Testis (tissue), 5 donors: Measurements from ENCODE around the gene KCTD18. TPM values are rescaled to one million over a fixed set of nuclear protein-coding genes. Genes with fewer than 3 reads are reported as not detected.

Experiments
- DNase-seq: peaks from one replicate; pipeline ENCODE4 v3.0.0-alpha.2; 2019
- H3K27ac ChIP-seq, 2 donors: fragments of 200-600 bp; sonication (generic); one replicate each; pipeline ENCODE4 v1.5.1; 2019
- H3K27me3 ChIP-seq: fragments of 200-600 bp; sonication (generic); one replicate; pipeline ENCODE4 v1.5.1; 2019
- H3K36me3 ChIP-seq: fragments of 200-600 bp; sonication (generic); one replicate; pipeline ENCODE4 v1.5.1; 2017; ENCODE audit warnings: low read depth; ENCODE audit errors: missing control alignments
- H3K4me1 ChIP-seq: fragments of 200-600 bp; sonication (generic); one replicate; pipeline ENCODE4 v1.5.1; 2019
- H3K4me3 ChIP-seq, 2 donors: fragments of 200-600 bp; sonication (generic); one replicate each; pipeline ENCODE4 v1.5.1; 2017 to 2019
- H3K9me3 ChIP-seq: fragments of 200-600 bp; sonication (generic); one replicate; pipeline ENCODE4 v1.5.1; 2017
- CTCF ChIP-seq, 3 experiments: fragments of 450-650 bp in 2 of 3; fragments of 200-600 bp in 1 of 3; sonication (generic) in 1 of 3; IDR thresholded peaks; one replicate each; pipeline ENCODE4 v1.5.1; 2016 to 2019; ENCODE audit warnings: antibody characterized with exemption in 3 of 3, mild to moderate bottlenecking in 2 of 3, moderate library complexity in 1 of 3
- POLR2A ChIP-seq: fragments of 450-650 bp; IDR thresholded peaks from one replicate; pipeline ENCODE4 v1.6.1; 2017; ENCODE audit warnings: antibody characterized with exemption, mild to moderate bottlenecking, moderate library complexity
- WGBS, 2 donors: methylation state at CpG; one replicate each; pipeline ENCODE4 v1.1.5; 2018; 5-methylcytosine and 5-hydroxymethylcytosine counted together
- intact Hi-C: fragments of 100-400 bp; cut with DNase I; formaldehyde crosslinking; loops from one replicate; pipeline ENCODE4 v1.15.1; 2023; ENCODE audit warnings: low total_unique reads
- long read RNA-seq, 2 donors: transcript quantifications; one replicate each; lab custom pipeline, GENCODE V29; 2026
- polyA plus RNA-seq: library from polyadenylated mRNA; stranded (reverse); fragments of 350-450 nt; fragmentation: Illumina TruSeq; extraction: RNeasy Lipid Tissue Mini Kit (QIAGEN cat#74804); gene quantifications from one replicate; pipeline ENCODE4 v1.2.3, GENCODE V29; 2014; ENCODE audit warnings: low read depth, low replicate concordance; ENCODE audit not compliant: insufficient read depth
- total RNA-seq, 2 donors: library from RNA; depleted of rRNA; stranded (reverse); fragments of >200 nt; gene quantifications; one replicate each; pipeline ENCODE4 v1.2.3, GENCODE V29; 2016

The KCTD18 gene
- 10 to 100 TPM; 21.4 to 27.1 TPM for total RNA-seq
- 16.9 TPM for polyA plus RNA-seq
- long read RNA-seq, donor 1, partial matches to known transcripts: 26 of 40 reads
- long read RNA-seq, donor 1, other reads (novel, unspliced or antisense): 9 of 40 reads
- long read RNA-seq, donor 2, partial matches to known transcripts: 0 of 5 reads
- long read RNA-seq, donor 2, other reads (novel, unspliced or antisense): 0 of 5 reads

DNA sequence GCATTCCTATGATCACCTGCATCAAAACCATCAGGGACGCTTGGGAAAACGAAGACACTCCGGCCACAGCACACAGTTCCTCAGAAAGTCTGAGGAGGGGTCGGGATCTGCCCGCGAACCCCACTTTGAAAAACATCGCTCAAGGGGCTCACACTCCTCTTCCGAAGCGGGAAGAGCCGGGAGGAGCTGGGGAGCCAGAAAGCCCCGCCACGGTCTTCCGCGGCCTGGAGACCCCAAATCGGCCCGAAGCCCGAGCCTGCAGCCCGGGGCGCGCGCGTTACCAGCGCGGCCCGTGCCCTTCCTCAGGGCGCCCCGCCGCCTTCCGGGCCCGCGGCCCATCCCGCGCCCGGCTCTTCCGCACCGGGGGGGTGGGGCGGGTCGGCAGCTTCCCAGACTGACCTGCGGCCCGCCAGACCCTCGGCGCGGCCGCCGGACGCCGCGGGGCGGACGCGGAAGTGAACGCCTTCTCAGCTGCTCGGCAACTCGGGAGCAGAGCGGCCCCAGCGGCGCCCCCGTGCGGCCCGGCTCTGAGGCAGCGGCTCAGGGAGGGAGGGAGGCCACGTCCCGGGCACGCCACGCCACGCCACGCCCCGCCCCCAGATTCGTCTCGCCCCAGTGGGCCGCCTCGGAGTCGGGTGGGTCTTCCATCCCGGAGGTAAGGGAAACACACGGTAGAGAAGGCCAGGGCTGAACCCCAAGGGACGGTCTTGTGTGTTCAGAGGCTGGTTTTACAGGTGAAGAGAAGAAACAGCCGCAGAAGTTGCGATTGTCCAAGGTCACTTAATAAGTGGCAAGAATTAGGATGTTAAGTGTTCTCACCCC is at the start of gene KCTD18:
Gene KCTD18, minus strand, starts transcription at position 457 of the 822 bp plus-strand sequence. CDS start 3,052 bp downstream, outside the sequence.
- intact Hi-C loops: no loop called here
- Histone ChIP-seq H3K27ac (peak within 1 kb of the TSS; percentile 36 to 83), H3K9me3 (no peaks in the 10 kb centered on the region), H3K27me3 (no peaks in the 10 kb centered on the region), H3K4me3 (peak within 1 kb of the TSS; percentile 74 to 86), H3K36me3 (no peaks in the 10 kb centered on the region), H3K4me1 (peaks cover 8% of the 10 kb centered on the region)
- TF ChIP-seq POLR2A: peak; percentile 43
- TF ChIP-seq CTCF (IDR thresholded peaks at IDR 0.05): peak; percentile 47 to 78 (median 72)
- DNase-seq: peak; percentile 94
- 0 to 1% methylated on average over 5 to 37 of the region's 78 CpGs for WGBS, 2 donors

GRCh38 chr2:200540793-200541192 is 30.9 kb upstream of the KCTD18 start:
- H3K27me3 ChIP-seq: no peaks in the 10 kb centered on the region
- intact Hi-C loops: no loop called here
- no peak overlapping the region for H3K4me3 ChIP-seq
- H3K4me1 ChIP-seq: no peaks in the 10 kb centered on the region
- TF ChIP-seq CTCF (IDR thresholded peaks at IDR 0.05) (no peak), POLR2A (no peak)
- no peaks in the 10 kb centered on the region for H3K9me3 ChIP-seq
- H3K36me3 ChIP-seq: no peaks in the 10 kb centered on the region
- H3K27ac ChIP-seq: no peak overlapping the region
- DNase-seq: no peak

DNA sequence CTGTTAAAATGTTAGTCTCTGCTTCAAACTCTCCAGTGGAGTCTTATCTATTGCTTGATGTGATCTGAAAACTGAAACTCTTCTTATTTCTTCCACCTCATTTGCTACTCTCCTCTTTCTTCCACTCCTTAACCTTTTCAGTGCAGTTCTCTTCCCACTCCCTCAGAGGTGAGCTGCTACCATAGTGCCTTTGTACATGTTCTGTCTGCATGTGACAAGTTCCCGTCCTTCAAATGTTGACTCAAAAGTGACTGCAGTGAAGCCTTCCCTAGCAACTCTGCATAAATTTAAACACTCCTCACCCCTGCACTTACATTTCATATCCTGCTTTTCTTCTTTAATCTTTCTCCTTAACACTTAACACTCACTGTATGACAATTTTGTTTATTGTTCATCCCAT is 28.3 kb upstream of the KCTD18 start:
- H3K4me1 ChIP-seq: no peaks in the 10 kb centered on the region
- TF ChIP-seq CTCF (IDR thresholded peaks at IDR 0.05) (no peak), POLR2A (no peak)
- H3K27me3 ChIP-seq: no peaks in the 10 kb centered on the region
- intact Hi-C loops: no loop called here
- no peaks in the 10 kb centered on the region for H3K9me3 ChIP-seq
- H3K27ac ChIP-seq: no peak overlapping the region
- no peak for DNase-seq
- no peak overlapping the region for H3K4me3 ChIP-seq
- no peaks in the 10 kb centered on the region for H3K36me3 ChIP-seq
- 95 to 97% methylated on average over 1 of the region's 1 CpG for WGBS, 2 donors

DNA sequence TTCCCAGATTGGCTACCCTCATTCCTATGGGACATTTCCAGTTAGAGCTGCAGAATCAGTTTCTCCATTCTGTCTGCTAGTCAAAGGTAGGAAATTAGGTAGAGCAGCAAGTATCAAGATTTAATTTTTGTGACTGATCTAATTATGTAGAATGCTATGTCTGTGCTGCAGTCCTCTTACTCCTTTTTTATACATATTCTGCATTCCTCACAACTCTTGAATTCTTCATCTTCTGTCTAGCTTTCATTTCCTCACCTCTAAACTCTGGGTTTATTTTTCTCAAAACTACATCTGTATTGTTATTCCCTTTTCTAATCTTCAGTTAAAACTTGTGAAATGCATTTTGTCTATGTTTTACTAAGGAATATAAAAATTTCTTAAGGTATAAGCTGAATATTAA is 24.7 kb upstream of the KCTD18 start:
- Histone ChIP-seq H3K4me3 (no peak overlapping the region), H3K36me3 (no peaks in the 10 kb centered on the region), H3K4me1 (no peaks in the 10 kb centered on the region), H3K27ac (no peak overlapping the region), H3K9me3 (no peaks in the 10 kb centered on the region), H3K27me3 (no peaks in the 10 kb centered on the region)
- no peak for DNase-seq
- TF ChIP-seq CTCF (IDR thresholded peaks at IDR 0.05) (no peak), POLR2A (no peak)
- intact Hi-C loops: no loop called here
